Neuronal stem cell (in vitro differentiated cells): ENCODE results near the gene PALM.

Experiments used
- DNase-seq: peaks from one replicate; pipeline ENCODE4 v3.0.0-alpha.2; 2013; ENCODE audit warnings: low spot score
- H2AFZ ChIP-seq: one replicate; pipeline ENCODE4 v1.6.1; 2013; ENCODE audit warnings: mild to moderate bottlenecking, low read length, inconsistent platforms
- H2AK5ac ChIP-seq: 2 replicates; pipeline ENCODE4 v1.6.1; 2013; ENCODE audit warnings: low read depth, mild to moderate bottlenecking, inconsistent platforms, low read length, moderate library complexity, mixed read lengths
- H2BK120ac ChIP-seq: 2 replicates; pipeline ENCODE4 v1.6.1; 2013; ENCODE audit warnings: low read depth, mild to moderate bottlenecking, inconsistent platforms, low read length, moderate library complexity, mixed read lengths
- H2BK12ac ChIP-seq: one replicate; pipeline ENCODE4 v1.6.1; 2013; ENCODE audit warnings: low read length, inconsistent platforms
- H2BK15ac ChIP-seq: 2 replicates; pipeline ENCODE4 v1.6.1; 2013; ENCODE audit warnings: mild to moderate bottlenecking, low read length, inconsistent platforms, mixed read lengths
- H2BK5ac ChIP-seq: one replicate; pipeline ENCODE4 v1.6.1; 2013; ENCODE audit warnings: inconsistent platforms, mild to moderate bottlenecking, low read length, moderate library complexity
- H3K14ac ChIP-seq: one replicate; pipeline ENCODE4 v1.6.1; 2013; ENCODE audit warnings: low read length, inconsistent platforms
- H3K18ac ChIP-seq: 2 replicates; pipeline ENCODE4 v1.6.1; 2013; ENCODE audit warnings: low read length, inconsistent platforms
- H3K23ac ChIP-seq: 2 replicates; pipeline ENCODE4 v1.6.1; 2013; ENCODE audit warnings: low read depth, mild to moderate bottlenecking, mixed read lengths, low read length, inconsistent platforms; ENCODE audit not compliant: poor library complexity
- H3K27ac ChIP-seq: replicated peaks from 3 replicates; pipeline ENCODE4 v1.5.1; 2013; ENCODE audit warnings: low read length, inconsistent platforms
- H3K27me3 ChIP-seq, 3 experiments: 2 replicates each; pipeline ENCODE4 v1.6.1; 2013; ENCODE audit warnings: low read length in 3 of 3, mild to moderate bottlenecking in 2 of 3, inconsistent platforms in 1 of 3, low read depth in 1 of 3, mixed read lengths in 1 of 3, moderate library complexity in 1 of 3; ENCODE audit not compliant: control insufficient read depth in 3 of 3, insufficient read depth in 3 of 3
- H3K36me3 ChIP-seq, 2 donors: replicated peaks in 1 of 2; 2 replicates each; pipeline ENCODE4 v1.6.1; 2013; ENCODE audit warnings: low read length in 2 of 2; ENCODE audit not compliant: control insufficient read depth in 2 of 2, insufficient read depth in 2 of 2
- H3K4ac ChIP-seq: 2 replicates; pipeline ENCODE4 v1.6.1; 2013; ENCODE audit warnings: inconsistent platforms, mild to moderate bottlenecking, low read length, moderate library complexity
- H3K4me1 ChIP-seq, 2 donors: 1 replicate in 1 of 2; 2 replicates in 1 of 2; pipeline ENCODE4 v1.6.1; 2013; ENCODE audit warnings: low read length in 2 of 2, low read depth in 1 of 2; ENCODE audit not compliant: control insufficient read depth in 2 of 2, insufficient read depth in 1 of 2
- H3K4me2 ChIP-seq: one replicate; pipeline ENCODE4 v1.6.1; 2013; ENCODE audit warnings: mild to moderate bottlenecking, low read length, inconsistent platforms; ENCODE audit not compliant: insufficient read depth, poor library complexity, severe bottlenecking
- H3K4me3 ChIP-seq, 2 donors: 2 replicates each; pipeline ENCODE4 v1.5.1; 2013; ENCODE audit warnings: low read length in 2 of 2, mild to moderate bottlenecking in 2 of 2, inconsistent platforms in 1 of 2, moderate library complexity in 1 of 2
- H3K79me1 ChIP-seq: one replicate; pipeline ENCODE4 v1.6.1; 2013; ENCODE audit warnings: low read depth, mild to moderate bottlenecking, inconsistent platforms, low read length, moderate library complexity
- H3K9ac ChIP-seq: one replicate; pipeline ENCODE4 v1.6.1; 2013; ENCODE audit warnings: mild to moderate bottlenecking, low read depth, low read length, inconsistent platforms; ENCODE audit not compliant: poor library complexity
- H3K9me3 ChIP-seq, 2 donors: replicated peaks in 1 of 2; 2 replicates each; pipeline versions ENCODE3 to v1.6.1; 2013; ENCODE audit warnings: low read length in 2 of 2, mild to moderate bottlenecking in 2 of 2, inconsistent platforms in 1 of 2, low read depth in 1 of 2, mixed read lengths in 1 of 2, moderate library complexity in 1 of 2; ENCODE audit not compliant: control insufficient read depth in 2 of 2, insufficient read depth in 1 of 2
- H4K8ac ChIP-seq: one replicate; pipeline ENCODE4 v1.6.1; 2013; ENCODE audit warnings: low read depth, mild to moderate bottlenecking, inconsistent platforms, low read length, moderate library complexity
- H4K91ac ChIP-seq: one replicate; pipeline ENCODE4 v1.6.1; 2013; ENCODE audit warnings: low read length, low read depth, mild to moderate bottlenecking, inconsistent platforms; ENCODE audit not compliant: poor library complexity
- WGBS, 2 donors: extraction: QIAGEN DNeasy Blood & Tissue Kit; methylation state at CpG; one replicate each; pipeline ENCODE4 v1.1.7; 2013; ENCODE audit warnings: missing lambda C conversion rate in 2 of 2, mixed read lengths in 1 of 2; ENCODE audit not compliant: insufficient read length in 2 of 2, insufficient replicate concordance in 1 of 2; ENCODE audit errors: extremely low coverage in 2 of 2; 5-methylcytosine and 5-hydroxymethylcytosine counted together

The PALM gene

DNA sequence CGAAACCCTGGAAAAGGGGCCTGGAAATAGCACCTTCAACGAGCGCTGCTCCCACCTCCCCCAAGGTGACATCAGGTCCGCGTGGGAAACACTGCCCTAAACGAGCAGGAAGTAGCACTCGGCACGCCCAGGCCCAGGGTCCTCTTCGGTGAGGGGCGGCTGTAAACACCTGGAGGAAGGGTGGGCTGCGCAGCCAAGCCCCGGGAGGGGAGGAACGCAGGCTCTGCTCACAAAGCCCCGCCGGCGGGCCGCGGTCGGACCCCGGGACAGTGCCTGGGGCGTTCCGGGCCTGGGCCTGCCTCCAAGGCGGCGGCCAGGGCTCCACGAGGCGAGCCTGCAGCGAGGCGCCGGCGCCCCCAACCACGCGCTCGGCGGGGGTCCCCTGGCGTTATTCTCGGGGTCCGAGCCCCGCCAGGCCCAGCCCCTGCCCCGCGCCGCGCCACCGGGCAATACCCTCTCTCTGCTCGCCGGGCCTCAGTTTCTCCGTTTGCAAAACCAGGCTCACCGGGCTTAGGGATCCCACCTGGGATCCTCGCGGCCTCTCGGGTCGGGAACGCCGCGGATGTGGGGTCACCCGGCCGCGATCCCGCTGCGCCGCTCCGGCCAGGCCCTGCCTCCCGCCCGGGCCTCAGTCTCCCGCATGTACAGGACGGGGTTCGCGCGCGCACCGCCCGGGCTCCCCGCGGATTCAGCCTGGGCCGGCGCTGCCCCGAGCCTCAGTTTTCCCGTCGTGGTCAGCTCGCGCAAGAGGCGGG lies 46.4 kb upstream of the PALM start:
- Histone ChIP-seq H3K9ac (peak overlapping the region; percentile 99), H2BK5ac (peak overlapping the region; percentile 95), H3K4me3 (peak overlapping the region; percentile 71 to 95), H3K27me3 (peaks cover 0 to 2% (median 0%) of the 10 kb centered on the region in 3 experiments), H3K36me3 (peaks cover 3 to 12% of the 10 kb centered on the region in 2 donors), H3K4ac (peak overlapping the region; percentile 37), H4K8ac (no peak overlapping the region), H3K79me1 (peaks cover 46% of the 10 kb centered on the region), H2BK120ac (no peak overlapping the region), H2BK12ac (no peak overlapping the region), H3K9me3 (peaks cover 6 to 9% of the 10 kb centered on the region in 2 donors), H2AFZ (peak overlapping the region; percentile 84), H3K4me1 (peaks cover 14 to 16% of the 10 kb centered on the region in 2 donors), H3K4me2 (peak overlapping the region; percentile 92), H3K18ac (peak overlapping the region; percentile 99), H2BK15ac (no peak overlapping the region), H3K27ac (no peak overlapping the region), H2AK5ac (peak overlapping the region; percentile 87), H4K91ac (no peak overlapping the region), H3K14ac (peak overlapping the region; percentile 99), H3K23ac (peak overlapping the region; percentile 69)
- no peak for DNase-seq
- no CpG with 5 or more reads among the region's 81 CpGs for WGBS, 2 donors

DNA sequence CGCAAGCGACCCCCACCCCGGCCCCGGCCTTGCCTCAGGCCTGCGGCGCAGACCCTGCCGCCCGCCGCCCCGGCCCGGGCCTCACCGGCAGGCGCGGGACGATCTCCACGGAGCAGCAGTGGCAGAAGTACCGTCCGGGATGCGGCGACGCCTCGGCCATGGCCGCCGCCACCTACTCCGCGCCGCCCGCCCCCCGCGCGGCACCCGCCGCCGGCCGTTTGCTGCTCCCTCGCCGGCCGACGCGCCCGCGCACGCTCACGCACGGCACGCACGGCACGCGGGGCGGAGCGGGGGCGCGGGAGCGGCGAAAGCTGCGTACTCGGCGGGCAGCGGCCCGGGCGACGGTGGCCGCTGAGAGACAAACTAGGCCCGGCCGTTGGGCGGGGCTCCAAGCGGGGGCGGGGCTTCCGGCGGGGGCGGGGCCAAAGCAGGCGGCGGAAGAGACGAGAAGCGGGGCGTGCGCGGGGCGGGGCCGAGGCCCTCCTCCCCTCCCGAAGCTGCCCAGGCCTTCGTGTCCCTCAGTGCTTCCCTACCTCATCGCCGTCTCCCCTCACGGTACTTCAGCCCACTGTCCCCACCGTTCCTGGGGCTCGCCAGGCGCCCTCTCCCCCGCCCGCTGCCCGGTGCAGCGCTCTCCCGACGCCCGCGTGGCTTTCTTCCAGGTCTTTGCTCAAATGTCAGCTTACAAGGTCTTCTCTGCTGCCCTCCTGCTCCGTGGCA lies 45.6 kb upstream of the PALM start, which contains the start of gene RNF126:
Gene RNF126, minus strand, starts transcription at position 253 of the 720 bp plus-strand sequence. Its CDS starts 93 bp downstream, at position 160.
- Histone ChIP-seq H4K91ac (no peak within 1 kb of the TSS), H3K14ac (peak within 1 kb of the TSS; percentile 99), H2BK12ac (no peak within 1 kb of the TSS), H2BK120ac (no peak within 1 kb of the TSS), H3K23ac (peak within 1 kb of the TSS; percentile 69), H2BK15ac (peak within 1 kb of the TSS; percentile 78), H3K4me2 (peak within 1 kb of the TSS; percentile 92), H3K36me3 (peaks cover 3 to 6% of the 10 kb centered on the region in 2 donors), H3K27ac (peak within 1 kb of the TSS; percentile 76), H3K4me1 (peaks cover 14 to 16% of the 10 kb centered on the region in 2 donors), H3K4me3 (peak within 1 kb of the TSS; percentile 71 to 95), H3K9me3 (peaks cover 9 to 10% of the 10 kb centered on the region in 2 donors), H2AK5ac (peak within 1 kb of the TSS; percentile 98), H3K9ac (peak within 1 kb of the TSS; percentile 99), H3K4ac (peak within 1 kb of the TSS; percentile 37), H3K79me1 (peaks cover 41% of the 10 kb centered on the region), H3K27me3 (peaks cover 0 to 2% (median 0%) of the 10 kb centered on the region in 3 experiments), H2AFZ (peak within 1 kb of the TSS; percentile 92), H3K18ac (peak within 1 kb of the TSS; percentile 99), H2BK5ac (peak within 1 kb of the TSS; percentile 95), H4K8ac (no peak within 1 kb of the TSS)
- DNase-seq = peak; percentile 86
- no CpG with 5 or more reads among the region's 97 CpGs for WGBS, 2 donors

DNA sequence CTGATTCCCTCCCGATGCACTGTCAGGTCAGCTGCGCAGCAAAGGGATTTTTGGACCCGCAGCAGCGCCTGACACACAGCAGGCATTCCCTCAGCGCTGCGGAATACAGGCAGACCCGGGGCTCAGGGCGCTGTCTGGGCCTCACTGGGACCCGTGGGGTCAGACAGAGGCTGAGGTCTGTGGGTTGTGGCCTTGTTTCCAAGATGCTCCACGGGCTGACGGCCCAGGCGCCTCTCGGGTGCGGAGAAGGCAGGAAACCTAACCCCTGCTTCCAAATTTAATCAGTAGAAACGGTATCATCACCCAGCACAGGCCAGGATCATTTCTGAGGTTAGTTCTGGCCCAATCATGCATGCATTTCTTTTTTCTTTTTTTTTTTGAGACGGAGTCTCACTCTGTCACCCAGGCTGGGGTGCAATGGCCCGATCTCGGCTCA lies 45.0 kb upstream of the PALM start:
- WGBS, 2 donors = no CpG with 5 or more reads among the region's 18 CpGs
- H3K4me3 ChIP-seq = peak overlapping the region; percentile 42 to 80

More for the DNA sequence above, 45.0 kb upstream of the PALM start:
- peak overlapping the region; percentile 26 for H3K4ac ChIP-seq
- H3K9ac ChIP-seq = no peak overlapping the region
- peaks cover 0 to 2% of the 10 kb centered on the region in 2 donors for H3K36me3 ChIP-seq
- peak overlapping the region; percentile 3 for H2BK15ac ChIP-seq
- no peak overlapping the region for H3K4me2 ChIP-seq
- H3K27ac ChIP-seq = peak overlapping the region; percentile 76
- H3K27me3 ChIP-seq = peaks cover 0 to 2% (median 0%) of the 10 kb centered on the region in 3 experiments
- H2AK5ac ChIP-seq = peak overlapping the region; percentile 98
- no peak for DNase-seq
- H3K9me3 ChIP-seq = peaks cover 9 to 10% of the 10 kb centered on the region in 2 donors
- peaks cover 36% of the 10 kb centered on the region for H3K79me1 ChIP-seq
- H4K8ac ChIP-seq = no peak overlapping the region
- H2AFZ ChIP-seq = peak overlapping the region; percentile 92
- H3K14ac ChIP-seq = no peak overlapping the region
- H3K23ac ChIP-seq = peak overlapping the region; percentile 69
- H3K18ac ChIP-seq = peak overlapping the region; percentile 80
- no peak overlapping the region for H4K91ac ChIP-seq
- no peak overlapping the region for H2BK120ac ChIP-seq
- H2BK5ac ChIP-seq = no peak overlapping the region
- no peak overlapping the region for H2BK12ac ChIP-seq
- peaks cover 14 to 16% of the 10 kb centered on the region in 2 donors for H3K4me1 ChIP-seq
